Breast epithelium (tissue), 4 donors: ENCODE measurements around the gene OSER1. TPM values are rescaled to one million over a fixed set of nuclear protein-coding genes. Genes with fewer than 3 reads are reported as not detected.
A peak's percentile ranks its signal among the peaks of the same experiment; 100 is the strongest.

Experiments used
- DNase-seq, 2 donors: peaks; one replicate each; pipeline ENCODE4 v3.0.0-alpha.2; 2019; ENCODE audit warnings: low spot score in 2 of 2
- H3K27ac ChIP-seq, 2 donors: fragments of 200-600 bp; sonication (generic) in 1 of 2; one replicate each; pipeline ENCODE4 v1.5.1; 2016 to 2019; ENCODE audit warnings: mild to moderate bottlenecking in 1 of 2
- H3K27me3 ChIP-seq, 2 donors: fragments of 200-600 bp; sonication (generic) in 1 of 2; one replicate each; pipeline versions ENCODE4 v1.5.1 to v1.6.0; 2017 to 2019; ENCODE audit warnings: control low read depth in 1 of 2, mild to moderate bottlenecking in 1 of 2
- H3K36me3 ChIP-seq: fragments of 200-600 bp; one replicate; pipeline ENCODE4 v1.5.1; 2019
- H3K4me1 ChIP-seq, 2 donors: fragments of 200-600 bp; sonication (generic); one replicate each; pipeline ENCODE4 v1.5.1; 2016 to 2019; ENCODE audit warnings: control low read depth in 1 of 2
- H3K4me3 ChIP-seq, 3 donors: fragments of 200-600 bp; sonication (generic); 1 replicate in 2 of 3; 2 replicates in 1 of 3; pipeline ENCODE4 v1.5.1; 2016 to 2019; ENCODE audit warnings: mild to moderate bottlenecking in 3 of 3, moderate library complexity in 2 of 3
- H3K9me3 ChIP-seq, 2 donors: fragments of 200-600 bp; sonication (generic) in 1 of 2; one replicate each; pipeline ENCODE4 v1.5.1; 2016 to 2019; ENCODE audit warnings: control low read depth in 1 of 2
- CTCF ChIP-seq, 3 donors: fragments of 450-650 bp; IDR thresholded peaks; one replicate each; pipeline ENCODE4 v1.5.1; 2016 to 2017; ENCODE audit warnings: antibody characterized with exemption in 3 of 3, mild to moderate bottlenecking in 3 of 3, moderate library complexity in 3 of 3
- POLR2A ChIP-seq: fragments of 450-650 bp; IDR thresholded peaks from one replicate; pipeline ENCODE4 v1.6.1; 2016; ENCODE audit warnings: antibody characterized with exemption, mild to moderate bottlenecking, moderate library complexity
- POLR2AphosphoS5 ChIP-seq, 3 donors: sonication (generic); formaldehyde crosslinking; IDR thresholded peaks; one replicate each; pipeline ENCODE4 v1.6.1; 2017; ENCODE audit warnings: antibody characterized with exemption in 3 of 3
- intact Hi-C: fragments of 100-400 bp; cut with DNase I; formaldehyde crosslinking; loops from one replicate; pipeline ENCODE4 v1.15.1; 2023; ENCODE audit warnings: low total_unique reads
- total RNA-seq, 3 donors: library from RNA; depleted of rRNA; stranded (reverse); fragments of >200 nt; gene quantifications; one replicate each; pipeline ENCODE4 v1.1.0, GENCODE V29; 2016

Gene OSER1
- total RNA-seq, 3 donors from 2014 or later = 59.6 to 73.8 (median 67.2) TPM

- Histone ChIP-seq H3K4me3 (peak within 1 kb of the TSS; percentile 33 to 73 (median 58)), H3K27me3 (peaks cover 0 to 7% of the 10 kb centered on the region in 2 donors), H3K4me1 (peaks cover 3 to 8% of the 10 kb centered on the region in 2 donors), H3K9me3 (no peaks in the 10 kb centered on the region), H3K27ac (peak within 1 kb of the TSS; percentile 85 to 88), H3K36me3 (no peaks in the 10 kb centered on the region)
- TF ChIP-seq CTCF (IDR thresholded peaks at IDR 0.05) (peak in 1 of 3 donors; percentile 1), POLR2A (no peak), POLR2AphosphoS5 (IDR thresholded peaks at IDR 0.05) (peak in 2 of 3 donors; percentile 44 to 63)
- intact Hi-C loops = loop anchor here (5.0 kb wide), 1 partner anchor 65 kb away; no protein-coding TSS in a partner anchor
- DNase-seq = peak; percentile 65 to 92
These were observed 23.4 kb downstream of the OSER1 start, which contains the start of gene JPH2 for GRCh38 chr20:44187054-44187771. TSS of gene JPH2 (minus strand) at chr20:44187188. CDS start at chr20:44186705, 483 bp downstream.

- peaks cover 0 to 7% of the 10 kb centered on the region in 2 donors for H3K27me3 ChIP-seq
- no peak for TF ChIP-seq POLR2AphosphoS5 (IDR thresholded peaks at IDR 0.05)
- no peak for TF ChIP-seq CTCF (IDR thresholded peaks at IDR 0.05)
- TF ChIP-seq POLR2A = no peak
- intact Hi-C loops = loop anchor here (5.0 kb wide), 1 partner anchor 64 kb away; no protein-coding TSS in a partner anchor
- H3K4me1 ChIP-seq = peaks cover 3 to 8% of the 10 kb centered on the region in 2 donors
- no peaks in the 10 kb centered on the region for H3K36me3 ChIP-seq
- H3K4me3 ChIP-seq = peak overlapping the region; percentile 33 to 73 (median 58)
- DNase-seq = peak in 1 of 2 donors; percentile 27
- no peaks in the 10 kb centered on the region for H3K9me3 ChIP-seq
- peak overlapping the region; percentile 85 to 88 for H3K27ac ChIP-seq
These were observed 23.9 kb downstream of the OSER1 start for GRCh38 chr20:44186674-44187053.

GRCh38 chr20:44186201-44186600, 24.4 kb downstream of the OSER1 start:
- Histone ChIP-seq H3K4me3 (peak overlapping the region; percentile 33 to 73 (median 58)), H3K27me3 (peaks cover 0 to 7% of the 10 kb centered on the region in 2 donors), H3K4me1 (peaks cover 3 to 8% of the 10 kb centered on the region in 2 donors), H3K27ac (peak overlapping the region; percentile 85 to 88), H3K36me3 (no peaks in the 10 kb centered on the region), H3K9me3 (no peaks in the 10 kb centered on the region)
- DNase-seq = peak in 1 of 2 donors; percentile 20
- intact Hi-C loops = loop anchor here (5.0 kb wide), 1 partner anchor 64 kb away; no protein-coding TSS in a partner anchor
- TF ChIP-seq CTCF (IDR thresholded peaks at IDR 0.05) (no peak), POLR2A (no peak), POLR2AphosphoS5 (IDR thresholded peaks at IDR 0.05) (no peak)

GRCh38 chr20:44185574-44185973, 25.0 kb downstream of the OSER1 start:
- peaks cover 0 to 10% of the 10 kb centered on the region in 2 donors for H3K27me3 ChIP-seq
- H3K36me3 ChIP-seq = no peaks in the 10 kb centered on the region
- intact Hi-C loops = loop anchor here (5.0 kb wide), 1 partner anchor 63 kb away; no protein-coding TSS in a partner anchor
- no peaks in the 10 kb centered on the region for H3K9me3 ChIP-seq
- H3K4me1 ChIP-seq = peaks cover 3 to 8% of the 10 kb centered on the region in 2 donors
- H3K4me3 ChIP-seq = peak overlapping the region; percentile 33 to 73 (median 58)
- H3K27ac ChIP-seq = no peak overlapping the region
- TF ChIP-seq CTCF (IDR thresholded peaks at IDR 0.05) (no peak), POLR2A (no peak), POLR2AphosphoS5 (IDR thresholded peaks at IDR 0.05) (no peak)
- DNase-seq = peak in 1 of 2 donors; percentile 17

GRCh38 chr20:44183282-44183681, 27.3 kb downstream of the OSER1 start:
- TF ChIP-seq POLR2A = no peak
- TF ChIP-seq CTCF (IDR thresholded peaks at IDR 0.05) = no peak
- TF ChIP-seq POLR2AphosphoS5 (IDR thresholded peaks at IDR 0.05) = no peak
- no peaks in the 10 kb centered on the region for H3K36me3 ChIP-seq
- peaks cover 0 to 8% of the 10 kb centered on the region in 2 donors for H3K4me1 ChIP-seq
- intact Hi-C loops = no loop called here
- H3K9me3 ChIP-seq = no peaks in the 10 kb centered on the region
- peaks cover 0 to 11% of the 10 kb centered on the region in 2 donors for H3K27me3 ChIP-seq
- no peak for DNase-seq
- H3K27ac ChIP-seq = no peak overlapping the region
- H3K4me3 ChIP-seq = peak overlapping the region in 2 of 3 donors; percentile 44 to 58
